Stimulated activated naive CD8-positive, alpha-beta T cell treated with anti-CD3 and anti-CD28 coated beads, Interleukin-15, amount 100 ng/mL, for 72 hours (primary cell): ENCODE data around the gene PDK2.

Source experiments
- ATAC-seq: fragments of 150-1000 bp; cut with Tn5 transposase; 2 replicates; pipeline ENCODE4 v1.10.0; 2021; ENCODE audit warnings: mild to moderate bottlenecking, moderate library complexity
- DNase-seq, 2 donors: peaks; one replicate each; pipeline ENCODE4 v3.0.0; 2021 to 2022
- H3K27ac Mint-ChIP-seq, 2 donors: one replicate each; pipeline ENCODE4 v1.8.0; 2022; ENCODE audit warnings: mild to moderate bottlenecking in 2 of 2, mixed read lengths in 2 of 2, moderate library complexity in 2 of 2
- H3K27me3 Mint-ChIP-seq: one replicate; pipeline ENCODE4 v1.8.0; 2022; ENCODE audit warnings: mixed read lengths
- H3K4me1 Mint-ChIP-seq: one replicate; pipeline ENCODE4 v1.8.0; 2022; ENCODE audit warnings: mild to moderate bottlenecking, mixed read lengths
- H3K4me3 Mint-ChIP-seq, 2 donors: one replicate each; pipeline ENCODE4 v1.8.0; 2022; ENCODE audit warnings: mild to moderate bottlenecking in 2 of 2, mixed read lengths in 2 of 2, moderate library complexity in 1 of 2
- H3K9me3 Mint-ChIP-seq, 2 donors: one replicate each; pipeline ENCODE4 v1.8.0; 2022; ENCODE audit warnings: mixed read lengths in 2 of 2

Gene PDK2

GRCh38 chr17:50149091-50149416 is 53.9 kb downstream of the PDK2 start:
- H3K4me1 Mint-ChIP-seq: peaks cover 61% of the 10 kb centered on the region
- peak overlapping the region; percentile 86 to 98 for H3K4me3 Mint-ChIP-seq
- no peak for DNase-seq
- no peaks in the 10 kb centered on the region for H3K27me3 Mint-ChIP-seq
- peak overlapping the region; percentile 84 to 93 for H3K27ac Mint-ChIP-seq
- no peaks in the 10 kb centered on the region for H3K9me3 Mint-ChIP-seq
- no peak for ATAC-seq

GRCh38 chr17:50149417-50150353 is 54.5 kb downstream of the PDK2 start:
- Mint-ChIP-seq H3K27ac (peak overlapping the region; percentile 84 to 93), H3K27me3 (no peaks in the 10 kb centered on the region), H3K4me1 (peaks cover 61% of the 10 kb centered on the region), H3K4me3 (peak overlapping the region; percentile 92 to 98), H3K9me3 (no peaks in the 10 kb centered on the region)
- no peak for ATAC-seq
- peak; percentile 52 to 63 for DNase-seq

DNA sequence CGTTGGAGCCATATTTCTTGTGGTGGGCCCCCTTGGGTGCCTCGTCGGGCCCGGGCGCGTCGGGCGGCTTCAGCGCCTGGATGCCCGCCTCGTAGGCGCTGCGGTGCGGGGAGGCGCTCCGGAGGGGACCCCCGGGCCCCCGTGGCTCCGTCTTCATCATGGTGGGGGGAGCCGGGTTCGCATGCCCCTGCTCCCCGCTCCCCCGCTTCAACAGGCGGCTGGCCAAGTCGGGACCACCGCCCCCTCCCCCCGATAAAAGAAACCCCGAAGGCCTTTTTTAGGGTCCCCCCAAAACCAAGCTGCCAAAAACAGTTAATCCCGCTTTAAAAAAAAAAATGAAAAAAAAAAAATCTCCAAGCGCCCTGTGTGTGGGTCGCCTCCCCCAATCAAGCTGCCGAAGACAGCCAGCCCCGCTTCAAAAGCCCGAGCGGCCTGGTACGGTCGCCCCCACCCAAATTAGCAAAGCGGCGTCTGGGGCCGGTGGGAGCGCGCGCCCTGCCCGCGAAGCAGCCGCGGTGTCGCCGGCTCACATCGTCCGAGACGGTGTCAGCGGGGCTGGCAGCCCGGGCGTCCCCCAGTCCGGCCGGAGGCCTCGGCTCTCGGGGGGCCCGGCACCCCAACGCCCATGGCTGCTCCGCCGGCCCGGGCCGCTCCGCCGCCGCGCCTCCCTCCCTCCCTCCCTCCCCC is 55.3 kb downstream of the PDK2 start, which contains the start of gene PPP1R9B:
Gene PPP1R9B, minus strand, starts transcription at position 324 of the 687 bp plus-strand sequence. Its CDS starts 164 bp downstream, at position 160.
- Mint-ChIP-seq H3K27me3 (no peaks in the 10 kb centered on the region), H3K4me1 (peaks cover 61% of the 10 kb centered on the region)
- no peak for DNase-seq

DNA sequence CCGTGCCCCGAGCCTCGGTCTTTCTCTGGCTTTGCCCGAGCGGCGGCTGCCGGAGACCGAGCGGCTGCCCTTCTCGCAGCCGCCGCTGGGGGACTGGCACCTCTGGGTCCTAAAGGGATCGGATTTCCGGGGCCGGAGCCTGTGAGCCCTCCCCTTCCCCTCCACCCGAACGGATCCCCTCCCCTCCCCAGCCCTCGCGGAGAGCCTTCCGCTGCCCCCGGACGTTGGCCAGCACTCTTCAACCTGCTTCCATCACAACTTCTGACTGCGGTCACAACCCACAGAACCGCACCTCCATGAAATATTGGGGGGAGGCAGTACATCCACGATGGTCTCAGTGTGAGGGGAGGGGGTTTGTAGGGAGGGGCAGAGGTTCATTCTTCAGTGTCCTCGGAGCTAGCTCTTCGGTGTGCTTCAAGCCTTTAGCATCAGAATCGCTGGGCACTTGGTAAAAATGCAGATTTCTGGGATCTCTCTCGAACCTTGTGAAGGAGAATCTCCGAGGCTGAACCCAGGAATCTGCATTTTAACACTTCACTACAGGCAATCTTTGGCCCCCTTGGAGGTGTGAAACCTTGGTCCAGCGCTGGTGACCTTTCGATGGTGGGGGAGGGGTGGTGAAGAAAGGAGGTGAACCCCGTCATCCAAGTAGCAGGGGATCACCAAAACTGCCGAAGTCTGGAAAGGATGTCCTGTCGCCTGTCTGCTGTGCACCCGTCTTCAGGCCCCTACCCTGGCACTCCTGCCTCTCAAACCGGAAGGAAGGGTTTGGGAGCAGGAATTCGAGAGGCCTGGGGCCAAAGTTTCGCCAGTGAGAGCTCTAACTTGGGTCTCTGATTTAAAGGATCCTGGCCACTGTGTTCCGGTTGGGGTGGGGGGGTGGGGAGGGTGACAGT is 56.1 kb downstream of the PDK2 start:
- Mint-ChIP-seq H3K4me1 (peaks cover 57% of the 10 kb centered on the region), H3K27me3 (no peaks in the 10 kb centered on the region), H3K4me3 (peak overlapping the region; percentile 92 to 95), H3K27ac (peak overlapping the region; percentile 94 to 95), H3K9me3 (no peaks in the 10 kb centered on the region)
- DNase-seq: peak; percentile 87 to 91
- peak; percentile 72 for ATAC-seq

More for the DNA sequence above, 55.3 kb downstream of the PDK2 start, which contains the start of gene PPP1R9B:
- peak within 1 kb of the TSS; percentile 92 to 98 for H3K4me3 Mint-ChIP-seq
- ATAC-seq: peak; percentile 0
- no peaks in the 10 kb centered on the region for H3K9me3 Mint-ChIP-seq
- H3K27ac Mint-ChIP-seq: peak within 1 kb of the TSS; percentile 95

DNA sequence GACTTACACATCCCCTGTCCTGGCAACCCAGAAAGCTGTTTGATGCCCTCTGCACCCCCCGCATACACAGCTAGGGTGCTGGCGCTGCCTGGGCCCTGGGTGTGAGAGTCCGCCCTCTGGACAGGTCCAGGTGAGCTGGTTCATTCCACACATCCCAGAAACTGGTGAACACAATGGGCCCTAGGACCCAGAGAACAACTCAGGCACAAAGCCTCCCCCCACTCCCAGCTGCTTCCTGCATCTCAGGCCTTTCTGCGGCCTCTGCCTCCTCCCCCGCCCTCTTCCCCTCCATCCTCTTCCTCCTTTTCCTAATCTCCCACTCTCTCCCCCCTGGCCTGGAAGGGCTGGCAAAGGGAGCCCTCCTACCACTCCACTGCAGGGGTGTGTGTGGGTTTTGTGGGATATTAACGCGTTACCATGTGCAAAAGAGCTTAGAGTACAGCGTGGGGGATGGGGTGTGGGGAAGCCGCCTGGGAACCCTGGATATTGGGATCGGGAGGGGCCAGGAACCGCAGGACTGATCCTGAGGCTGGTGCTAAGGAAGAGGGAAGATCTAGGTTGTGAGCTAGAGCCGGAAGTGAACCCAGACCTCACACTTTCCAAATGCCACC is 56.9 kb downstream of the PDK2 start:
- DNase-seq (peak in 1 of 2 donors; percentile 66), ATAC-seq (peak; percentile 26)
- H3K4me3 Mint-ChIP-seq: peak overlapping the region; percentile 92 to 95
- H3K27ac Mint-ChIP-seq: peak overlapping the region in 1 of 2 donors; percentile 95
- no peaks in the 10 kb centered on the region for H3K27me3 Mint-ChIP-seq
- H3K9me3 Mint-ChIP-seq: no peaks in the 10 kb centered on the region
- peaks cover 49% of the 10 kb centered on the region for H3K4me1 Mint-ChIP-seq

DNA sequence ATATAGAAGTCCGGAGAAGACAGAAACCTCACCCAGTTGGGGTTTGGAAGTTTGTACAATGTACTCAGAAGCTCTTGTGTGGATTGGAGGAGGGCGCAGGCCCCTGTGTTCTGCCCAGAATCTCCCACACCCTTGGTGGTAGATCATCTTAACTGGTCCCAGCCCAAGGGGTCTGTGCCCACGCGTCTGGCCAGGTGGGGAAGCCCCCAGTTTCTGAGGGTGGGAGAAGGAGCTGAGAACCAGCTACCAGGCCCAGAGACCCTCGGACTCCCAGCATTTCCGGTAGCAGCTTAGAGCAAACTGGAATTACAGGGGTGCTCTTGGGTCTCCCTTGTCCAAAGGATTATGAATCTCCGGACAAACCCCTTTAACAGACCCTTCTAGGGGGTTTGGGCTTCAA is 57.6 kb downstream of the PDK2 start:
- peaks cover 44% of the 10 kb centered on the region for H3K4me1 Mint-ChIP-seq
- DNase-seq (no peak), ATAC-seq (no peak)
- peak overlapping the region; percentile 34 to 95 for H3K27ac Mint-ChIP-seq
- no peaks in the 10 kb centered on the region for H3K27me3 Mint-ChIP-seq
- H3K9me3 Mint-ChIP-seq: no peaks in the 10 kb centered on the region
- H3K4me3 Mint-ChIP-seq: peak overlapping the region in 1 of 2 donors; percentile 95

DNA sequence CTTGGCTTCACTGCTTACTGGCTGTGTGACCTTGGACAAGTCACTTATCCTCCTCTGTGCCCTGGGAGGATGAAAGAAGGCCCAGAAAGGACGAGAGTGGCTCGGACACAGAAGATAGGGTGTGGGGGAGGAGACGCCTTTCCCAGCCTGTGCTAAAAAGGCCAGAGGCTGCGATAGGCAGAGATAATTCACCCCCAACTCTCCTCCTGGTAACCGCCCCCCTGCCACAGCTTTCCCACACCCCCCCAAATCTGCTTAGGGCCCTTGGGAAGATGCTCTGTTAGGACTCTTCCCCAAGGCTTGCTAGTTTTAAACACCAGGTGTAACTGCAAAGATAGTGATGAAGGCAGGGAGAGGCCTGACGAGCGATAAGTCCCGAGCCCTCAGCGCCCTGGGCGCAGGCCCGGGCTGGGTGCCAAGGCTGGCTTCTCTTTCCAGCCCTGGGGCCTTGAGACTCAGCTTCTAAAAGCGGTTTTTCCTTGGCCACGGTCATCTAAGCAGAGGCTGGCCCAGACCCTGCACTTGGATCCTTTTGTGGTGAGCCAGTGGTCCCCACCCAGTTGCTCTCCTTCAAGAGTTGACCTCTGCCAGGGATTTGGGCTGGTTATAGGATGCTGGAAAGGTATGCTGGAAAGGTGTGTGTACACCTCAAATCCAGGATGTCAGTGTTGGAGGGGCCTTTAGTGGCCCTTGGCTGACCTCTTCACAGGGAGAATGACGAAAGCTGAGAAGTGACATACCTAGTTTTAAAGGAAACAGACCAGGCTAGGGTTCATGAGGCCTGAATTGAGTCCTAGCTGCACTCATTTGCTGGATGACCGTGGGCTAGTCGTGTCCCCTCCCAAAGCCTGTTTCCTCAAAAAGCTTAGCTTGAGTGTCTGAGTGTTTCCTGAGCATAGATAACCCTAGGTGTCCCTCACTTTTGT is 58.8 kb downstream of the PDK2 start:
- Mint-ChIP-seq H3K27me3 (no peaks in the 10 kb centered on the region), H3K27ac (no peak overlapping the region), H3K4me1 (peaks cover 54% of the 10 kb centered on the region), H3K4me3 (no peak overlapping the region), H3K9me3 (no peaks in the 10 kb centered on the region)
- DNase-seq (no peak), ATAC-seq (no peak)

GRCh38 chr17:50154604-50155003 is 59.5 kb downstream of the PDK2 start:
- Mint-ChIP-seq H3K4me3 (peak overlapping the region; percentile 44 to 55), H3K9me3 (no peaks in the 10 kb centered on the region), H3K27me3 (no peaks in the 10 kb centered on the region), H3K27ac (no peak overlapping the region), H3K4me1 (peaks cover 54% of the 10 kb centered on the region)
- no peak for DNase-seq
- ATAC-seq: no peak

DNA sequence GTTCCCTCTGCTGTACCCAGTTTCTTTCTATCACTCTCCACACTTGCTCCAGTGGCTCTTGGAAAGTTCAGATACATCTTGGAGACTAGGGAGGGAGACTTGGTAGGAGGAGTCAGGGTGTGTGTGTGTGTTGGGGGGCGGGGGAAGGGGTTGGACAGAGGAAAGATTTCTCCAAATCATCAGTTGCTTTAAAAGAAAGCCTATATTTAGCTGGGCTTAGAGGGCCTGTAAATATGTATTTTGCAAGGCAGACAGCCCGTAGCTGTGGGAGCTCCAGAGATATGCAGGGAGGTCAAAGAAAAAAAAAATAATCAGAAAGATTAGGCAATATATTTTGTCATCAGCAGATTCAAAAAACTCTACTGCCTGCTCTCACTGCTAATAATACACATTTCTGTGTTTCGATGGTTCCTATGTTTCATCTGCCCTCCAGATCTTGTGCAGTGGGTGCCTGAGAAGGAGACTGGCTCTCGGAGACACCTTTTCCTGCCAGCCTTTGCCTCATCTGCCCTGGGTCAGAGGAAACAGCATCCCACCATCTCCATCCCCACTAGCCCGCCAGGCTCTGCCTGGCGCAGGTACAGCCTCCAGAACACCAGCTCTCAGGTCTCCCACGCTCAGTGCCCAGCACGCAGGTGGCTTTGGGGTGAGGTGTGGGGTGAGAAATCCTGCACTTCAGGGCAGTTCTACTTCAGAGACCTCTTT is 60.1 kb downstream of the PDK2 start:
- DNase-seq (no peak), ATAC-seq (no peak)
- peaks cover 58% of the 10 kb centered on the region for H3K4me1 Mint-ChIP-seq
- H3K9me3 Mint-ChIP-seq: no peaks in the 10 kb centered on the region
- H3K4me3 Mint-ChIP-seq: peak overlapping the region; percentile 44 to 55
- peak overlapping the region in 1 of 2 donors; percentile 69 for H3K27ac Mint-ChIP-seq
- no peaks in the 10 kb centered on the region for H3K27me3 Mint-ChIP-seq

DNA sequence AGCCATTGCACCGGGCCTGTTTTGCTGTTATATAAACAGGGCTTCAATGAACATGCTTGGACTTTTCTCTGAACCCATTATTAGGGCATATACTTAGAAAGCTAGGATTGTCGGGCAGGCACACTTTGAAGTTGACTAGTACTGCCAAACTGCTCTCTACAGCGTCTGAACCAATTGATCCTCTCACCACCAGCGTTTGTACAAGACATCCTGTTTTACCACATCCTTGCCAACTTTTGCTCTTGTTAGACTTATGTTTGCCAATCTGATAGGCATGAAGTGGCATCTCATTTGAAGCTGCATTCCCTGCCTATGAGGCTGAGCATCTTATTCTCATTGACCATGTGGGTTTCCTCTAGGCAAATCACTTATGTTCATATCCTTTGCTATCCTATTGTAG is 62.7 kb downstream of the PDK2 start:
- H3K4me1 Mint-ChIP-seq: peaks cover 69% of the 10 kb centered on the region
- no peak overlapping the region for H3K4me3 Mint-ChIP-seq
- H3K9me3 Mint-ChIP-seq: no peaks in the 10 kb centered on the region
- H3K27ac Mint-ChIP-seq: no peak overlapping the region
- H3K27me3 Mint-ChIP-seq: no peaks in the 10 kb centered on the region
- no peak for DNase-seq
- ATAC-seq: no peak

DNA sequence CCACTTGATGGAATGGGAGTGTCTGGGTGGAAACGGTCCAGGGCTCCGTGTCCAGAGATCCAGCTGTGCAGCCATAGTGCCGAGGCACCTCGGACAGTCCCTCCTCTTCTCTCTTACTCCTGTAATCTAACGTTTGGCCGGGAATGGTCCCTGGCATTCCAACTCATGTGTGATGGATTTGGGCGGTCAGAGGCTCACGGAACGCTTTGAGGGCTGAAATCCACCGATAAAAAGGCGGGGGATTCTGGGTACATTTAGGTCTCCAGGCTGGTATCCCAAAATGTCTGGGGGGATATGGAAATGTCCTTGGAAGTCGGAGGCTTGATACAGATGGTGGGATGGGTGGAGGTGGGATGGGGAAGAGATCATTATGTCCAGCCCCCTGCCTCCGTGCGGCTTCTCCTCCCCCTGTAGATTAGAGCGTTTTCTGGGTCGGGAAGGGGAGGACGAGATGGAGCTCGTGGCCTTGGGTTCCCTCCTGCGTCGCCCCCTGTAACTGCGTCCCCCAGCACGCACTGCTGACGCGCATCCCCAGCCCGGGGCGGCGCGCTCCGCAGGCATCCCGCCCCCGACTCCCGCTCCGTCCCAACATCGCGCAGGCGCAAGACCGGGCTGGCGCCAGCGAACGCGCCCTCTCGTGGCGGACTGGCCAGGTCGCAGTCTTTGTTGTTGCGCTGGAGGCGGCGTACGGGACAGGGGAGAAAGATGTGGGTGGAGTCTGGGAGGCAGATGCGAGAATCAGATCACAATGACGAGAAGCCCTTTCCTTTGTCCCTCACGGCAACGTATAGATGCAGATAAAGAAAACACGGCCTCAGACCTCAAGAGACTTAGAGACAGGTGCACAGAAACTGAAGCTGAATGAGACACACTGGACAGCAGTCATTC is 66.1 kb downstream of the PDK2 start:
- peaks cover 57% of the 10 kb centered on the region for H3K4me1 Mint-ChIP-seq
- H3K27ac Mint-ChIP-seq: peak overlapping the region; percentile 97 to 98
- DNase-seq (peak; percentile 98), ATAC-seq (peak; percentile 93)
- no peaks in the 10 kb centered on the region for H3K9me3 Mint-ChIP-seq
- H3K4me3 Mint-ChIP-seq: peak overlapping the region; percentile 73 to 83
- H3K27me3 Mint-ChIP-seq: no peaks in the 10 kb centered on the region
